Hepatocyte (in vitro differentiated cells): Measurements from ENCODE around the gene OR13C4. TPM values are rescaled to one million over a fixed set of nuclear protein-coding genes. Genes with fewer than 3 reads are reported as not detected.
"Not testable (repeated sequence)": the region's sequence is repeated elsewhere in the genome, so short reads cannot be mapped to it uniquely, and the experiment has no call there.

ENCODE experiments used
- DNase-seq: peaks from one replicate; pipeline ENCODE4 v3.0.0-alpha.2; 2016; ENCODE audit warnings: low spot score
- H2AFZ ChIP-seq: fragments of 200-600 bp; sonication (generic); 2 replicates; pipeline ENCODE4 v1.6.0; 2016; ENCODE audit warnings: antibody characterized with exemption, mild to moderate bottlenecking
- H3K27ac ChIP-seq: fragments of 200-600 bp; sonication (generic); 2 replicates; pipeline ENCODE4 v1.5.1; 2016; ENCODE audit warnings: mild to moderate bottlenecking
- H3K27me3 ChIP-seq: fragments of 200-600 bp; sonication (generic); 2 replicates; pipeline ENCODE4 v1.6.1; 2016
- H3K36me3 ChIP-seq: fragments of 200-600 bp; sonication (generic); replicated peaks from 2 replicates; pipeline ENCODE4 v1.5.1; 2016; ENCODE audit warnings: low read depth; ENCODE audit not compliant: insufficient read depth
- H3K4me1 ChIP-seq: fragments of 200-600 bp; sonication (generic); 2 replicates; pipeline ENCODE4 v1.5.1; 2016; ENCODE audit warnings: mild to moderate bottlenecking, moderate library complexity; ENCODE audit not compliant: insufficient read depth
- H3K4me2 ChIP-seq: fragments of 200-600 bp; sonication (generic); 2 replicates; pipeline ENCODE4 v1.6.0; 2016
- H3K4me3 ChIP-seq: fragments of 200-600 bp; sonication (generic); 2 replicates; pipeline ENCODE4 v1.5.1; 2016; ENCODE audit warnings: mild to moderate bottlenecking
- H3K79me2 ChIP-seq: fragments of 200-600 bp; sonication (generic); 2 replicates; pipeline ENCODE4 v1.6.0; 2017; ENCODE audit warnings: mild to moderate bottlenecking
- H3K9me2 ChIP-seq: fragments of 200-600 bp; sonication (generic); replicated peaks from 2 replicates; pipeline ENCODE4 v1.6.0; 2017; ENCODE audit warnings: mild to moderate bottlenecking; ENCODE audit not compliant: insufficient read depth
- H3K9me3 ChIP-seq: fragments of 200-600 bp; sonication (generic); 2 replicates; pipeline ENCODE4 v1.5.1; 2016; ENCODE audit warnings: low read depth, mild to moderate bottlenecking
- H4K20me1 ChIP-seq: fragments of 200-600 bp; sonication (generic); 2 replicates; pipeline ENCODE4 v1.6.0; 2016; ENCODE audit warnings: mild to moderate bottlenecking; ENCODE audit not compliant: insufficient read depth, poor library complexity, severe bottlenecking
- CTCF ChIP-seq: fragments of 200-600 bp; sonication (generic); IDR thresholded peaks from 2 replicates; pipeline ENCODE4 v1.5.1; 2016; ENCODE audit warnings: antibody characterized with exemption, mild to moderate bottlenecking; ENCODE audit not compliant: poor library complexity
- EZH2 ChIP-seq: fragments of 200-600 bp; sonication (generic); IDR thresholded peaks from 2 replicates; pipeline ENCODE4 v1.6.1; 2016; ENCODE audit warnings: antibody characterized with exemption, mild to moderate bottlenecking, borderline replicate concordance
- EZH2phosphoT487 ChIP-seq: fragments of 200-600 bp; sonication (generic); IDR thresholded peaks from one replicate; pipeline ENCODE4 v1.6.1; 2018; ENCODE audit warnings: antibody characterized with exemption, mild to moderate bottlenecking, low read depth, moderate library complexity; ENCODE audit not compliant: unreplicated experiment, severe bottlenecking
- WGBS: methylation state at CpG from one replicate; pipeline ENCODE4 v1.1.6; 2016; ENCODE audit warnings: low lambda C conversion rate; ENCODE audit errors: missing lambda C conversion rate; 5-methylcytosine and 5-hydroxymethylcytosine counted together
- polyA plus RNA-seq: library from polyadenylated mRNA; unstranded; fragments of >200 nt; fragmentation: Nextera tagmentation; extraction: Ambion mirVana; gene quantifications from 2 replicates; pipeline ENCODE4 v1.2.1, GENCODE V29; 2016
- total RNA-seq: library from RNA; depleted of rRNA; stranded (reverse); fragments of >200 nt; gene quantifications from 2 replicates; pipeline ENCODE4 v1.2.3, GENCODE V29; 2014

OR13C4 gene
- total and polyA plus RNA-seq, 2 experiments from 2014 or later = not detected

DNA sequence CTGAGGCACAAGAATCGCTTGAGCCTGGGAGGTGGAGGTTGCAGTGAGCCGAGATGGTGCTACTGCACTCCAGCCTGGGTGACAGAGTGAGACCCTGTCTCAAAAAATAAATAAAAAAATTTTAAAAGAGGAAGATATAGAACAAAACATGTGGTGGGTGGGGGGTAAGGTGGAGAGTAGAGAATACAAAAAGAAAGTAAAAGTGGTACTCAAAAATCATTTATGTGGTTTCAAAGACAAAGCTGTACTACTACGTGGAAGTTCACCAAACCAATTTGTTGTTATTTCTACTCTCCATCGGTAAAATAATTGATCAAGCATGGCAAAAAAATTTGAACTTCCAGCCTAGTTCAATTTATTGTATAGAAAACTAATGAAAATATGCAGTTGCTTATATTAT, 17.6 kb upstream of the OR13C4 start:
- no peaks in the 10 kb centered on the region for H4K20me1 ChIP-seq
- H3K27me3 ChIP-seq = no peaks in the 10 kb centered on the region
- no peaks in the 10 kb centered on the region for H3K36me3 ChIP-seq
- no peaks in the 10 kb centered on the region for H3K4me1 ChIP-seq
- TF ChIP-seq CTCF (no peak), EZH2phosphoT487 (no peak), EZH2 (no peak)
- H3K9me2 ChIP-seq = no peaks in the 10 kb centered on the region
- H3K9me3 ChIP-seq = no peaks in the 10 kb centered on the region
- no peaks in the 10 kb centered on the region for H3K79me2 ChIP-seq
- no peak overlapping the region for H2AFZ ChIP-seq
- no peak overlapping the region for H3K4me3 ChIP-seq
- WGBS = 91% methylated on average over 4 of the region's 4 CpGs
- no peak overlapping the region for H3K27ac ChIP-seq
- no peak overlapping the region for H3K4me2 ChIP-seq
- no peak for DNase-seq

- H3K27ac ChIP-seq = no peak overlapping the region
Observed at GRCh38 chr9:104539275-104539674, 12.3 kb upstream of the OR13C4 start.

GRCh38 chr9:104536756-104537155, 9.7 kb upstream of the OR13C4 start, which contains the start of gene OR13C3:
TSS of gene OR13C3 (minus strand) at chr9:104536856. CDS start at chr9:104536723, 133 bp downstream.
- TF ChIP-seq EZH2phosphoT487 (no peak), CTCF (no peak), EZH2 (no peak)
- Histone ChIP-seq H3K9me3 (no peaks in the 10 kb centered on the region), H3K4me1 (no peaks in the 10 kb centered on the region), H3K4me3 (no peak within 1 kb of the TSS), H3K4me2 (no peak within 1 kb of the TSS), H3K36me3 (no peaks in the 10 kb centered on the region), H3K27me3 (no peaks in the 10 kb centered on the region), H4K20me1 (no peaks in the 10 kb centered on the region), H3K9me2 (no peaks in the 10 kb centered on the region), H3K79me2 (no peaks in the 10 kb centered on the region), H3K27ac (no peak within 1 kb of the TSS), H2AFZ (no peak within 1 kb of the TSS)
- WGBS = 91% methylated on average over 5 of the region's 5 CpGs
- no peak for DNase-seq

More at GRCh38 chr9:104539275-104539674, 12.3 kb upstream of the OR13C4 start:
- Histone ChIP-seq H3K9me3 (no peaks in the 10 kb centered on the region), H3K36me3 (no peaks in the 10 kb centered on the region), H3K27me3 (no peaks in the 10 kb centered on the region), H3K4me2 (no peak overlapping the region), H3K79me2 (no peaks in the 10 kb centered on the region), H3K4me3 (no peak overlapping the region), H2AFZ (no peak overlapping the region), H3K4me1 (no peaks in the 10 kb centered on the region), H4K20me1 (no peaks in the 10 kb centered on the region), H3K9me2 (no peaks in the 10 kb centered on the region)
- no peak for DNase-seq
- 83% methylated on average over 1 of the region's 1 CpG for WGBS
- TF ChIP-seq EZH2 (no peak), EZH2phosphoT487 (no peak), CTCF (no peak)

GRCh38 chr9:104520241-104520640, 6.8 kb downstream of the OR13C4 start:
- not testable (repeated sequence) for DNase-seq, H4K20me1 ChIP-seq, H3K27me3 ChIP-seq, H3K9me2 ChIP-seq, H2AFZ ChIP-seq, H3K36me3 ChIP-seq, H3K9me3 ChIP-seq, H3K79me2 ChIP-seq, H3K4me1 ChIP-seq, H3K4me2 ChIP-seq, H3K4me3 ChIP-seq, H3K27ac ChIP-seq
- WGBS = 90% methylated on average over 10 of the region's 10 CpGs
